ENCODE measurements around the gene TUB.

Gene TUB

GRCh38 chr11:8108421-8108820, 27.4 kb downstream of the TUB start:
- no peak for DNase-seq (ENCODE audit: low read depth)

DNA sequence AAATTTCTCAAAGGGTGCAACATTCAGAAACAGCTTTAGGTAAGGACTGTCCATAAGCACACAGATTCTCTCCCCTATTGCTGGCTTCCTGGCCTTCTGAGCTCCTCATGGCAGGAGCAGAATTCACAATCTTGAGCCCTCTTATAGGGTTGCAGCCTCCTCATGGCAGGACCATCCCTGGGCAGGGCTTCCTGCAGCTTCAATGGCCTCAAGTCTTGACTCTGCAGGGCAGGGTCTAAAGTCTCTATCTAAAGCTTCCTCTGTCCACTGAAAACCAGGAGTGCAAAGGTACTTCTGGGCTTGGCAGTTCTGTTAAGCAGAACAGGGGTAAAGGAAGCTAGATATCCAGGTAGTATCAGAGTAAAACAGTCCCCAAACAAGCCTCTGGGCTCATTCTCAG, 28.7 kb downstream of the TUB start:
- no peak for DNase-seq (ENCODE audit: low read depth)

DNA sequence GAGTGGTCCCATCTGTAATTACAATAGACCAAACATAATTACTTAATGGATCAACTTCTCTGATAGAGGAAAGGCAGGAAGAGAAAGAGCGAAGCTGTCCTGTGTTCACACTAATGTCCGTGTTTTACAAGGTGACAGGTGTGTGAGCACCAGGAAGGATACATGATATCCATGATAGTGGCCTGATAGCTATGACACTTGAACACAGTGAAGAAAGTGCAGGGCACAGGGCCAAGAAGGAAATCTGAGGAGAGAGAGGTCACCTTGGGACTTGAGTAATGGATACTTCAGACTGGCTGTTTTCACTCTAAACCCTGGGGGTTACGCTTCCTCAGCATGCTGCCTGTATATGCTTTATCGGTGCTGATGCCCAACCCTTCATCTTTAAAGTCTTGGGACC, 29.4 kb downstream of the TUB start:
- no peak for DNase-seq (ENCODE audit: low read depth)

DNA sequence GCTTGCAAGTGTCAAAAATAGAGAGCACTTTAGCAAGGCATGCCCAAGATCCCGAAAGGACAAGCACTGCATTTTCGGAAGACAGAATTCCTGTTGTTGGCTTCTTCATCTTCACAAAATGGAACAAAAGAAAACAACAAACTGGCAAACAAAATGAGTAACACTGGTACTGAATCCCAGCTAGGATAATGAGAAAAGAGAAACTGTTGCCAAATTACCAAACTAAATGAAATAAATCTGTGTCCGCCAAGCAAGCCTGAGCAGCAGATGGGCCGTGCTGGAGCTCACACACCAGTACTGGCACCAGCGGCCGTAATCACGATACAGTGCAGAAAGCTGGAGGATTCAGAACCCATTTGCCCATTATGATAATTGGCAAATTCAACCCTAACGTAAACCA, 30.6 kb downstream of the TUB start:
- no peak for DNase-seq (ENCODE audit: low read depth)

GRCh38 chr11:8122173-8122764, 41.3 kb downstream of the TUB start:
- no peak for DNase-seq (ENCODE audit: low read depth)

GRCh38 chr11:8126649-8127289, 45.8 kb downstream of the TUB start:
- DNase-seq (ENCODE audit: low read depth), result no peak

DNA sequence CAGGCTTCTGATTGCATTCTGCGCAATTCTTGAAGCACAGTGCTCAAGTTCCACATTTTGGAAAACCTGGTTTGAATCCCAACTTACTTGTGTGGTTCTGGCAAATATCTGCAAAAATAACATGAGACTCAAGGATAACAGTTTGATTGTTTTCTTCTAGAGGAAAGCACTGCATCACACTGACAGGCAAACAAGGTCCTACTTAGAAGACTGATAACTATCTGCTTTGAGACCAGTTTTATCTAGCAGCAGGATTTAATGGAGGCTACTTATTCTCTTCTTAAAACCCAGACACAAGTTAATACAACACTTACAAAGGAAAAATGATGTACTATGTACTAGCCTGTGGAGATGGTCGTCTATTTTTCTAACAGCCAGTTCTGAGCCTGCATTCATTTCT, 46.4 kb downstream of the TUB start:
- DNase-seq (ENCODE audit: low read depth), result no peak

GRCh38 chr11:8138526-8138925, 57.5 kb downstream of the TUB start:
- DNase-seq (ENCODE audit: low read depth), result no peak

DNA sequence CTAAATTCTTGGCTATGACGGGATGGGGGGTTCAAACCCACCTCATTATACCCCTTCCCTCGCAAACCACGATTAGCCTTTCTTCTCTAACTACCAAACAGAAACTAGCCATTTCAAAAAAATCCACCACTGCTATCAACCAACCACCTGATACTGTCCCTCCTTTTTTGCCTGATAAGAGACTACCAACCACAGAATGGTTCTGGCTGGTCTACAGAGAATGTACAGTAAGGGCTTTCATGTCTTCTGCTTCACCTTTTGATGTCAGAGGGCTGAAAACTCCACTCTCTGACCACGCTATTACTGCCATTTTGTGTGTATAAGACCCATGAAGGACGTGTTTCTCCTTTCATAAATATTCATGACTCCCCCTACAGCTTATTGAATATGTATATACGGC, 68.7 kb downstream of the TUB start:
- DNase-seq (ENCODE audit: low read depth), result no peak

Measured in activated T-cell treated with anti-CD3 and anti-CD28 coated beads for 48 hours (primary cell).